H1 (cell line): Measurements from ENCODE around the gene GNG7. TPM values are rescaled to one million over a fixed set of nuclear protein-coding genes. Genes with fewer than 3 reads are reported as not detected.

Experiments
- CTCF ChIA-PET: fragments of 300-600 bp; sonication (Branson Sonifier 250); formaldehyde crosslinking; loops from one replicate; lab custom pipeline; 2021; ENCODE audit not compliant: partially characterized antibody; lab: Charles Lee
- POLR2A ChIA-PET: fragments of 300-600 bp; sonication (Branson Sonifier 250); formaldehyde crosslinking; loops from one replicate; lab custom pipeline; 2021; ENCODE audit warnings: inconsistent platforms; ENCODE audit not compliant: partially characterized antibody; lab: Charles Lee
- DNase-seq, 2 experiments: peaks; one replicate each; pipeline versions ENCODE4 v3.0.0 to v3.0.0-alpha.2; 2010 to 2022; ENCODE audit warnings: low spot score in 2 of 2, low read depth in 1 of 2, mixed read lengths in 1 of 2
- FAIRE-seq: peaks from 2 replicates; lab custom pipeline; 2011; peaks lifted over from hg19 to GRCh38; lab: Jason Lieb, UNC
- H2AFZ ChIP-seq: 2 replicates; pipeline ENCODE4 v1.8.1; 2012; ENCODE audit warnings: low read length, inconsistent platforms
- H2AK5ac ChIP-seq: 2 replicates; pipeline ENCODE4 v1.6.1; 2013; ENCODE audit warnings: low read depth, low read length
- H2BK120ac ChIP-seq: replicated peaks from 2 replicates; pipeline ENCODE3; 2013; ENCODE audit warnings: low read depth, low read length, inconsistent platforms
- H2BK12ac ChIP-seq: 2 replicates; pipeline ENCODE4 v1.6.1; 2013; ENCODE audit warnings: low read depth, low read length
- H2BK15ac ChIP-seq: 2 replicates; pipeline ENCODE4 v1.6.1; 2013; ENCODE audit warnings: low read length
- H2BK20ac ChIP-seq: 2 replicates; pipeline ENCODE4 v1.6.1; 2013; ENCODE audit warnings: low read length
- H2BK5ac ChIP-seq: 2 replicates; pipeline ENCODE4 v1.6.1; 2013; ENCODE audit warnings: low read depth, low read length
- H3K14ac ChIP-seq: 2 replicates; pipeline ENCODE4 v1.6.1; 2013; ENCODE audit warnings: inconsistent platforms; ENCODE audit not compliant: insufficient read length
- H3K18ac ChIP-seq: 2 replicates; pipeline ENCODE4 v1.6.1; 2013; ENCODE audit warnings: low read length; ENCODE audit errors: extremely low read depth
- H3K23ac ChIP-seq: 2 replicates; pipeline ENCODE4 v1.6.1; 2013; ENCODE audit warnings: inconsistent platforms; ENCODE audit not compliant: insufficient read length
- H3K23me2 ChIP-seq: 2 replicates; pipeline ENCODE4 v1.6.1; 2013; ENCODE audit warnings: low read depth, low read length
- H3K27ac ChIP-seq: 2 replicates; pipeline ENCODE4 v1.6.1; 2011; ENCODE audit warnings: low read depth, low read length, inconsistent platforms
- H3K27me3 ChIP-seq, 4 experiments: replicated peaks in 1 of 4; 1 replicate in 1 of 4; 2 replicates in 3 of 4; pipeline versions ENCODE4 v1.6.1 to v1.8.1; 2011 to 2013; ENCODE audit warnings: low read length in 3 of 4, mild to moderate bottlenecking in 3 of 4, inconsistent platforms in 2 of 4, mixed read lengths in 2 of 4, moderate library complexity in 1 of 4; ENCODE audit not compliant: control insufficient read depth in 3 of 4, insufficient read depth in 3 of 4; ENCODE audit errors: extremely low read depth in 1 of 4
- H3K36me3 ChIP-seq, 4 experiments: 2 replicates each; pipeline versions ENCODE4 v1.6.1 to v1.8.1; 2011 to 2013; ENCODE audit warnings: mild to moderate bottlenecking in 4 of 4, low read length in 3 of 4, moderate library complexity in 2 of 4, control low read depth in 1 of 4, inconsistent platforms in 1 of 4; ENCODE audit not compliant: insufficient read depth in 4 of 4, control insufficient read depth in 2 of 4
- H3K4ac ChIP-seq: replicated peaks from 2 replicates; pipeline ENCODE3; 2013; ENCODE audit warnings: low read length, low read depth, mixed read lengths, inconsistent platforms; ENCODE audit not compliant: insufficient read length
- H3K4me1 ChIP-seq, 4 experiments: replicated peaks in 1 of 4; 1 replicate in 1 of 4; 2 replicates in 3 of 4; pipeline versions ENCODE4 v1.6.1 to v1.8.1; 2011 to 2013; ENCODE audit warnings: low read length in 3 of 4, inconsistent platforms in 2 of 4, mixed read lengths in 1 of 4; ENCODE audit not compliant: insufficient read depth in 4 of 4, control insufficient read depth in 3 of 4
- H3K4me2 ChIP-seq, 2 experiments: 2 replicates each; pipeline versions ENCODE4 v1.6.1 to v1.8.1; 2011 to 2013; ENCODE audit warnings: low read depth in 2 of 2, low read length in 2 of 2, control low read depth in 1 of 2, inconsistent platforms in 1 of 2, mild to moderate bottlenecking in 1 of 2; ENCODE audit not compliant: insufficient read depth in 1 of 2
- H3K4me3 ChIP-seq, 4 experiments: fragments of 200-600, 300-600 bp in 1 of 4; sonication (generic), shearing (Covaris generic), sonication (Bioruptor Twin) in 1 of 4; 2 replicates each; pipeline versions ENCODE4 v1.5.1 to v1.8.1; 2011 to 2016; ENCODE audit warnings: low read length in 4 of 4, low read depth in 3 of 4, control low read depth in 2 of 4, inconsistent platforms in 2 of 4, mild to moderate bottlenecking in 2 of 4, mixed read lengths in 1 of 4, moderate library complexity in 1 of 4; ENCODE audit not compliant: insufficient read depth in 2 of 4; ENCODE audit errors: extremely low read depth in 1 of 4
- H3K56ac ChIP-seq: replicated peaks from 2 replicates; pipeline ENCODE3; 2013; ENCODE audit warnings: low read depth, mild to moderate bottlenecking, mixed read lengths, low read length, inconsistent platforms; ENCODE audit not compliant: insufficient read length
- H3K79me1 ChIP-seq: 2 replicates; pipeline ENCODE4 v1.6.1; 2013; ENCODE audit warnings: low read depth, low read length, control low read depth
- H3K79me2 ChIP-seq, 2 experiments: 2 replicates each; pipeline versions ENCODE4 v1.6.1 to v1.8.1; 2012 to 2013; ENCODE audit warnings: low read length in 2 of 2, mild to moderate bottlenecking in 2 of 2, inconsistent platforms in 1 of 2; ENCODE audit not compliant: insufficient read depth in 2 of 2, control insufficient read depth in 1 of 2
- H3K9ac ChIP-seq, 4 experiments: replicated peaks in 1 of 4; 1 replicate in 1 of 4; 2 replicates in 3 of 4; pipeline versions ENCODE4 v1.6.1 to v1.8.1; 2011 to 2013; ENCODE audit warnings: low read depth in 3 of 4, low read length in 3 of 4, control low read depth in 2 of 4, mild to moderate bottlenecking in 2 of 4, moderate library complexity in 2 of 4, inconsistent platforms in 1 of 4; ENCODE audit errors: extremely low read depth in 1 of 4
- H3K9me3 ChIP-seq, 2 experiments: 2 replicates each; pipeline versions ENCODE4 v1.6.1 to v1.8.1; 2012 to 2013; ENCODE audit warnings: mild to moderate bottlenecking in 2 of 2, moderate library complexity in 2 of 2, control low read depth in 1 of 2, inconsistent platforms in 1 of 2, low read depth in 1 of 2, low read length in 1 of 2, mixed read lengths in 1 of 2; ENCODE audit not compliant: insufficient read depth in 2 of 2
- H4K20me1 ChIP-seq, 2 experiments: replicated peaks in 1 of 2; 2 replicates each; pipeline versions ENCODE3 to v1.8.1; 2011 to 2013; ENCODE audit warnings: inconsistent platforms in 2 of 2, low read length in 2 of 2, mild to moderate bottlenecking in 1 of 2; ENCODE audit not compliant: insufficient read depth in 2 of 2, control insufficient read depth in 1 of 2
- H4K5ac ChIP-seq: 2 replicates; pipeline ENCODE4 v1.6.1; 2013; ENCODE audit warnings: low read length, low read depth, mixed read lengths, inconsistent platforms; ENCODE audit not compliant: insufficient read length
- H4K8ac ChIP-seq: 2 replicates; pipeline ENCODE4 v1.8.0; 2013; ENCODE audit warnings: mild to moderate bottlenecking, moderate library complexity, low read length, inconsistent platforms; ENCODE audit not compliant: insufficient read depth; ENCODE audit errors: extremely low read depth
- H4K91ac ChIP-seq: replicated peaks from 2 replicates; pipeline ENCODE3; 2013; ENCODE audit warnings: low read length, mixed read lengths, inconsistent platforms; ENCODE audit not compliant: insufficient read length
- CEBPB ChIP-seq: IDR thresholded peaks from 2 replicates; pipeline ENCODE4 v1.6.1; 2012; ENCODE audit warnings: low read depth, low read length
- CREB1 ChIP-seq: IDR thresholded peaks from 2 replicates; pipeline ENCODE4 v1.6.1; 2012; ENCODE audit warnings: inconsistent platforms
- WGBS, 2 experiments: shearing (Covaris generic) in 1 of 2; methylation state at CpG; one replicate each; pipeline versions ENCODE4 v1.1.6 to v1.1.7; 2013 to 2015; ENCODE audit warnings: low lambda C conversion rate in 2 of 2, mixed read lengths in 2 of 2, inconsistent platforms in 1 of 2, low coverage in 1 of 2, missing lambda C conversion rate in 1 of 2; ENCODE audit not compliant: insufficient replicate concordance in 2 of 2, insufficient coverage in 1 of 2, insufficient read length in 1 of 2; ENCODE audit errors: extremely low coverage in 1 of 2, missing lambda C conversion rate in 1 of 2; 5-methylcytosine and 5-hydroxymethylcytosine counted together
- polyA plus RNA-seq, 7 experiments: library from polyadenylated mRNA; depleted of rRNA in 3 of 7; stranded (reverse) in 5 of 7; unstranded in 2 of 7; fragments of >200 nt in 5 of 7; fragments of 200-250 nt in 2 of 7; gene quantifications; 1 replicate in 5 of 7; 2 replicates in 1 of 7; 4 replicates in 1 of 7; pipeline versions ENCODE4 v1.2.1 to v1.2.3, GENCODE V29; 2011 to 2013; ENCODE audit warnings: missing spikeins in 2 of 7, mixed read lengths in 2 of 7
- total RNA-seq: library from RNA; stranded (reverse); fragmentation: NEBNext Ultra II Directional; extraction: Animal tissue kit (Norgen Biotek cat#: 25700); gene quantifications from 2 replicates; pipeline ENCODE4 v1.2.1, GENCODE V29; 2021

The GNG7 gene
- total and polyA plus RNA-seq, 2 of the 8 experiments (the other 6 are each of a cell fraction or from before 2014, with no cell fraction given) = 2.8 to 7.8 TPM

GRCh38 chr19:2524840-2525723 is 177.4 kb downstream of the GNG7 start:
- TF ChIP-seq CREB1 = no peak
- TF ChIP-seq CEBPB = peak; percentile 58; the same call in 1 of the 2 replicates
- Histone ChIP-seq H3K4me1 (peaks cover 0 to 13% (median 5%) of the 10 kb centered on the region in 4 experiments; a peak in 4 of 7 replicates), H3K9ac (no peak overlapping the region), H3K9me3 (no peaks in the 10 kb centered on the region), H3K4me2 (0 out of 4 replicates have a peak overlapping the region, but pooled peaks of 1 of the 2 experiments have one; percentile 10), H2BK120ac (no peak overlapping the region), H2BK15ac (no peak overlapping the region), H3K4ac (peak overlapping the region; percentile 97), H2AK5ac (peak overlapping the region; percentile 57; the same call in 1 of the 2 replicates), H3K27ac (peak overlapping the region; percentile 37; the same call in 1 of the 2 replicates), H3K18ac (no peak overlapping the region; the same call in 1 of the 2 replicates), H3K56ac (no peak overlapping the region), H2BK5ac (peak overlapping the region; percentile 87), H3K27me3 (no peaks in the 10 kb centered on the region), H3K23me2 (no peaks in the 10 kb centered on the region; the same call in 1 of the 2 replicates), H3K23ac (no peak overlapping the region), H4K91ac (peak overlapping the region; percentile 97), H3K79me2 (no peaks in the 10 kb centered on the region), H2BK20ac (no peak overlapping the region), H3K14ac (no peak overlapping the region), H3K79me1 (no peaks in the 10 kb centered on the region), H4K8ac (peak overlapping the region; percentile 9; the same call in 1 of the 2 replicates), H3K4me3 (no peak overlapping the region), H2BK12ac (peak overlapping the region; percentile 90; the same call in 1 of the 2 replicates), H3K36me3 (no peaks in the 10 kb centered on the region), H4K5ac (peak overlapping the region; percentile 76), H2AFZ (no peak overlapping the region), H4K20me1 (peaks cover 0 to 7% of the 10 kb centered on the region in 2 experiments)
- ChIA-PET POLR2A (interaction anchor here (0.9 to 1.7 kb wide), 5 partner anchors 10 to 57 kb away, joined by 3 to 13 read pairs (median 6); partner anchors contain the start of gene GADD45B), CTCF (interaction anchor here (0.6 to 1.6 kb wide), 3 partner anchors 11 to 27 kb away, joined by 3 to 4 read pairs (median 4); no protein-coding TSS in a partner anchor)
- WGBS, 2 experiments = 80% methylated on average over 41 of the region's 45 CpGs; no CpG with 5 or more reads in 1 of the 2 experiments
- FAIRE-seq (no peak), DNase-seq (no peak)
